Left ventricle myocardium inferior (tissue), 1 donor: Measurements from ENCODE around the gene WDR33. TPM values are rescaled to one million over a fixed set of nuclear protein-coding genes. Genes with fewer than 3 reads are reported as not detected.

Experiments used
- DNase-seq: peaks from one replicate; pipeline ENCODE4 v3.0.0-alpha.2; 2020
- H3K27ac ChIP-seq: fragments of 200-600 bp; replicated peaks from 2 replicates; pipeline ENCODE4 v1.8.0; 2021
- H3K27me3 ChIP-seq: fragments of 200-600 bp; 2 replicates; pipeline ENCODE4 v1.8.0; 2021; ENCODE audit warnings: low read depth
- H3K36me3 ChIP-seq: fragments of 200-600 bp; 2 replicates; pipeline ENCODE4 v1.8.0; 2021
- H3K4me1 ChIP-seq: fragments of 200-600 bp; 2 replicates; pipeline ENCODE4 v1.8.0; 2021
- H3K4me3 ChIP-seq: fragments of 200-600 bp; 2 replicates; pipeline ENCODE4 v1.8.0; 2021; ENCODE audit warnings: mild to moderate bottlenecking, moderate library complexity
- H3K9me3 ChIP-seq: fragments of 200-600 bp; replicated peaks from 2 replicates; pipeline ENCODE4 v1.8.0; 2021
- CTCF ChIP-seq: fragments of 200-600 bp; IDR thresholded peaks from 2 replicates; pipeline ENCODE4 v1.8.0; 2021; ENCODE audit warnings: antibody characterized with exemption, mild to moderate bottlenecking, borderline replicate concordance
- intact Hi-C: fragments of 100-400 bp; cut with micrococcal nuclease; formaldehyde crosslinking; loops from one replicate; pipeline ENCODE4 v1.11.0; 2022
- total RNA-seq: library from RNA; stranded (reverse); fragmentation: NEBNext Ultra II Directional; extraction: Animal tissue kit (Norgen Biotek cat#: 25700); gene quantifications from one replicate; pipeline ENCODE4 v1.2.1, GENCODE V29; 2021
- donor health status: DM: no; HTN: yes; CAD: no; lungs with severe emphysema.

Gene WDR33
- total RNA-seq, 1 donor from 2014 or later, result 38.9 TPM

GRCh38 chr2:127701193-127701650, 109.7 kb downstream of the WDR33 start, which contains the start of gene SFT2D3:
Gene SFT2D3 (plus strand): TSS chr2:127701497. CDS start chr2:127701529, 32 bp downstream.
- Histone ChIP-seq H3K36me3 (peaks cover 7% of the 10 kb centered on the region), H3K4me3 (peak within 1 kb of the TSS; percentile 72), H3K27ac (peak within 1 kb of the TSS; percentile 99), H3K27me3 (no peaks in the 10 kb centered on the region), H3K9me3 (no peaks in the 10 kb centered on the region), H3K4me1 (peaks cover 49% of the 10 kb centered on the region)
- DNase-seq, result peak; percentile 92
- peak; percentile 13 for TF ChIP-seq CTCF
- intact Hi-C loops, result no loop called here

- peaks cover 48% of the 10 kb centered on the region for H3K4me1 ChIP-seq
- peak; percentile 50 for DNase-seq
- H3K9me3 ChIP-seq, result no peaks in the 10 kb centered on the region
- peaks cover 1% of the 10 kb centered on the region for H3K36me3 ChIP-seq
- peak overlapping the region; percentile 72 for H3K4me3 ChIP-seq
- no peak for TF ChIP-seq CTCF
- H3K27me3 ChIP-seq, result no peaks in the 10 kb centered on the region
- peak overlapping the region; percentile 99 for H3K27ac ChIP-seq
- intact Hi-C loops, result no loop called here
These were observed 110.3 kb downstream of the WDR33 start for GRCh38 chr2:127700527-127701192.

GRCh38 chr2:127698553-127699355, 112.2 kb downstream of the WDR33 start:
- H3K27me3 ChIP-seq, result no peaks in the 10 kb centered on the region
- no peak overlapping the region for H3K4me3 ChIP-seq
- DNase-seq, result no peak
- H3K9me3 ChIP-seq, result no peaks in the 10 kb centered on the region
- H3K4me1 ChIP-seq, result peaks cover 36% of the 10 kb centered on the region
- no peaks in the 10 kb centered on the region for H3K36me3 ChIP-seq
- intact Hi-C loops, result no loop called here
- no peak for TF ChIP-seq CTCF
- H3K27ac ChIP-seq, result no peak overlapping the region

- no peak overlapping the region for H3K4me3 ChIP-seq
- intact Hi-C loops, result no loop called here
- H3K27me3 ChIP-seq, result no peaks in the 10 kb centered on the region
- TF ChIP-seq CTCF, result no peak
- H3K27ac ChIP-seq, result no peak overlapping the region
- no peak for DNase-seq
- no peaks in the 10 kb centered on the region for H3K36me3 ChIP-seq
- peaks cover 24% of the 10 kb centered on the region for H3K4me1 ChIP-seq
- no peaks in the 10 kb centered on the region for H3K9me3 ChIP-seq
These were observed 113.3 kb downstream of the WDR33 start for GRCh38 chr2:127697482-127698180.
